NCI-H1417 treated with DMSO at 0.1 percent for 48 hours (cell line): ENCODE results near the gene FRY.

ENCODE experiments used
- DNase-seq: peaks from one replicate; lab custom pipeline; 2025; lab: John Stamatoyannopoulos, UW

Gene FRY

DNA sequence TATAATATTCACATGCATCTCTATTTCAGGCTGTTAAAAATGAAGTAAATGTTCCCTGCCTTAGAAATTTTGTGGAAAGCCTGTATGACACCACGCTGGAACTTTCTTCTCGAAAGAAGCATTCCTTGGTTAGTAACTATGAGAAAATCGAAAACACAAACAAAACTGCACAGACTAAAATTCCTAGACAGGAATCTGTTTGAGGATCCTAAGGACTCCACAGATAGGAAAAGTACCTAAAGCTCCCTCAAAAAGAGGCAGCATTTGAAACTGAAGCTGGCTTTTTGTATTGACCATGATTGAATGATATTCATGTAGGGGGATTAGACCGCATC lies 103.4 kb downstream of the FRY start:
- no peak for DNase-seq

DNA sequence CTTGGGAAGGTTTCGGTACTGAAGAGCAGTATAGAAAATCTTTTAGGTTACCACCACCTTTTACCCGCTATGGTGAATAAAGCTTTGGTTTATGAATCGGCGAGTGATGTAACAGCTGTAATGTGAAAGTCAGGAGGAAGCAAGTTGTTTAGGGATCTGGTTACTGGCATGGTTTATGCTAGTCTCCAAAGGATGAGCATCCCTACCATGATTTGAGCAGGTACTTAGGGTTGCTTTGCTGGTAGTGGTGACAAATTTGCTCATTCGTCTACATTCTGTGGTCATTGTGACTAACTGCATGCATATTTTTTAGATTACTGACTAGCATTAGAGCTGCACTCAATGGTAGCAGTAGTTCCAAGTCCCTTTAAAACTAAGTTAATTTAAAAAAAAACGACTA lies 104.1 kb downstream of the FRY start:
- DNase-seq, result no peak

DNA sequence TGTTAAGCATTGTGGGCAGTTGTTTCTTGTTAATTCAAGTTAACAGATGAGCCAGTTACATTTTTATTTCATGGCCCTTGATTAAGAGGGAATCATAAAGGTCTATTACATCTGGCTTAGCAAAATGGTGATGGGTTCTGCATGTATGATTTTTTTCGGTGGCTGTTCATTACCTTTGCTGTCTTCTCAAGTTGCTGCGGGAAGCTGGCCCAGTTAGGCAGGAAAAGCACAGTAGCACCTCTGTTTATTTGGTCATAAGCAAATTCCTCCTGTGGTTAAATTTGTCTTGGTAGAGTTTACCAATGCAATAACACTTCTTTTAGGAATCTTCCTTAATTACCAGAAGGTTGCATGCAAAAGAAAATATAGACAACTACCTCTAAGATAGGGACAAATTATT lies 104.5 kb downstream of the FRY start:
- no peak for DNase-seq

DNA sequence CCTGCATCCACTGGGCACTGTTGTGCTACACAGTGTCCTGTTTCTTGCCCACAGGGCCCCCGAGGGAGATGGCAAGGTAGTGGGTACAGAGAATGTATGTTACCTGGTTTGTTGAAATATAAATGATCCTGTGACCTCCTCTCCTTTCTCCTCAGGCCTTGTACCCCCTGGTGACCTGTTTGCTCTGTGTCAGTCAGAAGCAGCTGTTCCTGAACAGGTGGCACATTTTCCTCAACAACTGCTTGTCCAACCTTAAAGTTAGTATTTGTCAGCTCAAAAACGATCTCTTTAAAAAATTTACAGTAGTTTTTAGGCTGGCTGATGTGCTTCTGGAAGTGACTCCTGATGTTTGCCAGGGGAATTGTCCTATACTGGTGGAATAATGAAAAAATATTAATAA lies 105.1 kb downstream of the FRY start:
- no peak for DNase-seq

DNA sequence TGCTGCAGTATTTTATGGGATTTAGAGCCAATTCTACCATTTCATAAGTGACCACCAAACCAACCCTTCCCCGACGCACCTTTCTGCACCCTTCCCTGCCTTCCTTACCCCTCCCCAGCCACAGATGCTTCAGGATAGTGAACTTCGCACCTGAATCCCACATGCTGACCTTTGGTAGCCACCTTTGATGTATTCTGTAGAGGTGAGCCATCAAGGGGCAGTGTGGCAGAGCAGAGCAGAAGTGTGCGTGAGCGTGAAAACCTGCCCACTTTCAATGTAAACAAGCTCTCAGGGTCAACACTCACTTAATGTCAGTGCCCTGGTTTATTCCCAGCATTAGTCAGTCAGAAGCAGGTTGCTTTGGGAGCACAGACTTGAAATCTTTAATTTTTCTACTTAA lies 107.7 kb downstream of the FRY start:
- DNase-seq, result no peak

DNA sequence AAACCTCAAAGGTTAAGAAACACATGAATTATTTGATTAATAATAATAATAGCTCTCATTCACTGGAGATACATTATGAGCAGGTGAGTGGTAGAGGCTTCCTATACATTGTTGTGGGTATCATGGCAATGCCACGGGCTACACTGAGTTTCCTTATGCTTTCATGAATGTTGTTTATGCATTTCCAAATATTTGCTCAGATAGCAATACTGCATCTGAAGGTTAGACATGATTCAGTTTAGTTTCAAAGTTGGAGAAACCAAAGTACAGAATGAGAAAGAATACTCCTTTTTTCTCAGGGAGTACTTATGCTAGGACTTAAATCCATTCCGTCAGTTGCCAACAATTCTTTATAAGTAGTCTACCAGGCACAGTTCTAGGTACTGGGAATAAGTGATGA lies 108.5 kb downstream of the FRY start:
- no peak for DNase-seq

DNA sequence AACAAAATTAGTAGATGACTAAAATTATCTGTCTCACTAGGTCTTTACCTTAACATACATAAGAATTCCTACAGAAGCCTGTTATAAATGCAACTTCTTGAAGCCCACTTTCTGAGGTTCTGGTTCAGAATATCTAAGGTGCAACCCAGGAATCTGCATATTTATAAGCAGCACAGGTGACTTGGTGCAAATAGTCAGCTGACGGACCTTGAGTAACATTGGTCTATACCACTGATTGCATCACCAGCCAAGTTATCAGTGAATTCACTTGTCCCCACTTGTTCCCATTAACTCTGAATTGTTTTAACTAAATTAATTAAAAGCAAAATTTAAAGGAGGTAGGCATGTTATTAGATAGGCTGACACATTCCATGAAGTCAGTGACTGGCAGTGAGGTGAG lies 109.9 kb downstream of the FRY start:
- no peak for DNase-seq

DNA sequence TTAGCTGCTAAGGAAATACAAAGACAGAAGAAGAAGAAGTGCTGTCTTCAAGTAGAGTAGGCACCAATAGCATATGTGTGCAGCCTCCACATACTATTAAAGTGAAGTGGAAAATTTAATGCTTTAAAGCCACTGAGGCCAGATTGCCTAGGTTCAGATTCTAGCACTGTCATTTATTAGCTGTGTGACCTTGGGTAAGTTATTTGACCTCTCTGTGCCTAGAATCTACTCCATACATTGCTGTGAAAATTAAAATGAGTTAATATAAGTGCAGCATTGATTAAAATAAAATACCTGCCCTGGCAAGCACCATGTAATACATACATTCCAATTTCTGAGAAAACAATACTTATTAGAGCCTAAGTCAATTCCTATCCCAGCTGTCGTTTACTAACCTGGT lies 110.5 kb downstream of the FRY start:
- no peak for DNase-seq

DNA sequence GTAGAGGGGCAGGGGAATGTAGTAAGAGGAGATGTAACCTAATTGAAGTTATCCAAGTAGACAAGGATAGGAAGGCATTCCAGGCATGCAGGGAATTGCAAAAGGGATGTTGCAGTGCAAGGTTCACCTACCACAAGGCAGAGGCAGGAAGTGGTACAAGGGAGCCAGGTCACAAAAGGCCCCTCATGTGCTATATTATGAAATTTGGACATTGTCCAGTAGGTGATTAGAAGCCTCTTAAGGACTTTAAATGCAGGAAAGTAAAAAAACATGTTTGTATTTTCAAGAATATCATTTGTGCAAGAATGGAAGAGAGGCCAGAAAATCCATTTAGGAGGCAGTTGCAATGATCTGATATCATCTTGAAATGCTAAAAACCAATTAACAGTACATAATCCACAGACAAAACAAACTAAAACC lies 111.4 kb downstream of the FRY start:
- DNase-seq, result no peak

DNA sequence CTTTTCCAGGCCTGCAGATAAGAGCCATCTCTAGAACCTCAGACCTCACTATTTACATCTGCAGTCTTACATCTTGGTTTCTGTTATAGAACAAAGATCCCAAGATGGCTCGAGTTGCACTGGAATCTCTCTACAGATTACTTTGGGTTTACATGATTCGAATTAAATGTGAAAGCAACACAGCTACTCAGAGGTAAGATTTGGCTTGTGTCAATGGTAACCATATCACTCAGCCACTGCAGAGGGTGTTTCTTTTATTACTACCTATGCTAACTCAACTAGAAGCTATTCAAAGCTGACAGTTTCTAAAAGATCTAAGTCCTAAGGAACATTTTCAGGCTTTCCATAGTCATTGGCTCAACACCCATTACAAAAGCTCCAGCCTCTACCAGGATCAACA lies 115.6 kb downstream of the FRY start:
- no peak for DNase-seq

DNA sequence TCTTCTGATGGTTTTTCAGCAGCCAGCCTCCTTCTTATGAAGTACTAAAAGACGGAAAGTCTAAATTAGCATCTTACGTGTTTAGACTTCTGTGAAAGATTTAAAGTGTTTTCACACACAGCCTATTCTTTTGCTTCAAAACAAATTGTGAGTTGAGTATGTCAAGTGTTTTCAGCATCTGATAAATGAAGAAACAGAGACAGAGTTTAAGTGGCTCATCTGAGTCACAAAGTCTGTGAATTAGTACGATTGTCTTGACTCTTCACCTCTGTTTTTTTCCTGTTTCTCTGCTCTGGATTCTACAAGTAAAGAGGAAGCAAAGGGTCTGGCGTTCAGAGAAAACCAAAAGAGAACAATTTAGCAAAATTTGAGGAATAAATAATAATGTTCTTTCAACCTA lies 116.4 kb downstream of the FRY start:
- DNase-seq, result no peak

DNA sequence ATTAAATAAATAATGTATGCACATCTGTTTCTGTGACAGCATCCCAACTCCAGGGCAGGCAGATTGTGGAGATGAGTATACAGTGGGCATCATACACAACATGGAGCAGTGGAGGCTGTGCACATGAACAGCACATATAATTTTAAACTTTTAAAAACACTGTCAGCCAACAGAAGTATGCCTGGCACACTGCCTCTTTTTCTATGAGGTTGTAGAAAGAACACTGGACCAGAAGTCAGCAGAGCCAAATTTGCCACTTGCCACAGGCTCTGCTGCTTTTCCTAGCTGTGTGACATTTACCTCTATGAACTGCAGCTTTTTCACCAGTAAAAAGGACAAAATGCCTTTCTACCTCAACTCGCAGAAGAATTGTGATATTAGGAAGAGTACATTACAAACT lies 118.7 kb downstream of the FRY start:
- DNase-seq, result no peak

DNA sequence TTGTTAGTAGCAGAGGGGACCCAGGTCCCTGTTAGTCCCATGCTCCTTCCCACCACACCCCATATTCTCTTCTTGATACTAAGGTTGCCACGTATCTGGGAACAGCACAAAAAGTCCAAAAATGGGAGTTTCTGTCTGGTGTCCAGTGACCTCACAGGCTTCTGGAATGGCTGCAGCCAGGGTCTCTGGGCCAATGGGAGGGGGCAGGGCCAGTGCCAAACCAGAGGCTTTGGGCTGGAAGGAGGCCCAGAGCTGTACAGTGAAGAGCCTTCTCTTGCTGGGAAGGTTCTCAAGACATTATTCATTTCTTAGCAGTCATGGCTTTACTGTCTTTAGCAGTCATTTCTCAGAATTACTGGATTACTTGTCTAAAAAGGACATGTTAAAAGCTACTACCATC lies 119.2 kb downstream of the FRY start:
- DNase-seq, result no peak

DNA sequence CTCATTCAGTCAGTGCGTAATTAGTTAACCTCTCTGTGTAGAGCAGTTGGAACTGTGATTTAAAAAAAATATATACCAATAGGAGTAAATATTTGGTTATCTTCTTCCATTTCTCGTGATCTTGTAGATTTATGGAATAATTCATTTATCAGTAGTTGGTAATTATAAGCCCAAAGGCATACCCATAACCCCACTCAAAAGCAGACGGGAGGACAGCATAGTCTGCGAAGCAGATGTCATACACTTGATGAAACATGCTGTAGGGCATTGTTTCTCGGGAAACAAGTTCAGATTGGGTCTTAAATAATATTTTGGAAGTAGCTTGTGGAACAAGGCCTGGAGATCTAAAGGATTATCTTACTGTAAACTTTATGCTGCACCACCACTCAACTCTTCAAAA lies 119.7 kb downstream of the FRY start:
- DNase-seq, result no peak

DNA sequence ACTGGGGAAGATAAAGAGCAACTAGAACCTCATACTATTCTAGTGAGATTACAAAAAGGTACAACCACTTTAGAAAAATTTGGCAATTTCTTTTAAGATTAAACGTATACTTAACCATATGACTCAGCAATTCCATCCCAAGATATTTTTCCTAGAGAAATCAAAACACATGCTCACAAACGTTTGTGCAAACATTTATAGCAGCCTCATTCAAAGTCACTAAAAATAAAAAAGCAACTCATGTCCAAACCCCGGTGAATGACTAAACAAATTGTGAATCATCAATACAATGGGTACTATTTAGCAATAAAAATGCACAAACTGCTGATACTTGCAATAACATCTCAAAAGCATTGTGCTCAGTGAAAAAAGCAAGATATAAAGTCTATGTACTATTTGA lies 121.5 kb downstream of the FRY start:
- DNase-seq, result no peak

DNA sequence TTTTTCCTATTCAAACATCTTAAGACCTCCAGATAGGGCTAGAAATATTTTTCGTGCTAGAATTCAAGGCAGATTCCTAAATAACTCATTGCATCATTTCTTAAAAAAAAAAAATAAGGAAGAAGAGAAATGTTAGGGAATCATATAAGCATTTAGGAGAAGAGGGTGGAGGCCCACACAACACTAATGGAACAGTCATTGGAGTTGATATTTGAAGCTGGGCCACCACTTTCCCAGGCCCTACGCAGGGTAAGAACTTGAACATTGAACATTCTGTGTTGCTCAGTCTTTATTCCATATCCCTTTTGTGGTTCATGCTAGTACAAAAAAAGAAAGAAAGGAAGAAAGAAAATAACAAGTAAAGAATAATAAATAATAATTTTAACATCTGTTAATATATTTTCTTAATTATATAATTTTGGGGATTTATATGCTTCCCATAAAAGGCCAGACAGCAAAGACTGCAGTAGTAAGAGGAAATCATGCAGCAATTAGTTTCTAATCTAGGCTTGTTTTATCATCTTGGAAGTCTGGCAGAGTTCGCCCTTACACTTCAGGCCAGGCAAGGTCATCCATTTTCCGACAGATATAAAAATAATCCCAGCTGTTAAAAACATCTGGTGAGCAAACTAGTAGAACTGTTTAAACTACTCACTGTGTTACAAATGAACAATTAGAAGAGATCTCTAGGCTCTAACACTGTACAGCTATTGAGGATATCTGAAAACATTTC lies 127.7 kb downstream of the FRY start:
- no peak for DNase-seq

DNA sequence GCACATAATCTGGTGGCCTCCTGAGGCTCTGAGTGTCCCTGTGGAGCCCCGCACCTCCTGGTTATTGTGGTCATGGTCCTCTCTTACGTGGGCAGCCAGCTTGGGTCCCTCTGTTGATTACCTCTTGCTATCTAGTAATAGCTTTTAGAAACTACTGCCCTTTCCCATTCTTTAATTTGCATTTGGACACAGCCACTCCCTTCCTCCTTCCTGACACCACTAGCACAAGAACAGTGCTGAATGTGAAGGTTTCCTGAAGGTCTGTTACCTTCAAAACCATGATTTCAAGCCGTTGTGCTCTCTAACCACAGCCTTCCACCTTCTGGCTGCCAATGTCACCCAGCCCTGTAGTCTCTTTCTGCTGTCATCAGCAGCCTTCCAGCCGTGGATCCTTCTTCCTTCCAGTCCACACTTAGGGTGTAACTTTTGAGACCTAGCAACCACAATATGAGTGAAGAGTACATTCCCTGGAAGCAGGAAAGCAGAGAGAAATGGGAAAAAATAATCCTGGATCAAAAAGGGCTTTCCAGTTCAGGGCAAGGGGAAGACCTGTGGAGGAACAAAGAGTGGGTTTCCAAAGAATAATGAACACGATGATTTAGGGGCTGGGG lies 130.9 kb downstream of the FRY start:
- DNase-seq, result no peak

DNA sequence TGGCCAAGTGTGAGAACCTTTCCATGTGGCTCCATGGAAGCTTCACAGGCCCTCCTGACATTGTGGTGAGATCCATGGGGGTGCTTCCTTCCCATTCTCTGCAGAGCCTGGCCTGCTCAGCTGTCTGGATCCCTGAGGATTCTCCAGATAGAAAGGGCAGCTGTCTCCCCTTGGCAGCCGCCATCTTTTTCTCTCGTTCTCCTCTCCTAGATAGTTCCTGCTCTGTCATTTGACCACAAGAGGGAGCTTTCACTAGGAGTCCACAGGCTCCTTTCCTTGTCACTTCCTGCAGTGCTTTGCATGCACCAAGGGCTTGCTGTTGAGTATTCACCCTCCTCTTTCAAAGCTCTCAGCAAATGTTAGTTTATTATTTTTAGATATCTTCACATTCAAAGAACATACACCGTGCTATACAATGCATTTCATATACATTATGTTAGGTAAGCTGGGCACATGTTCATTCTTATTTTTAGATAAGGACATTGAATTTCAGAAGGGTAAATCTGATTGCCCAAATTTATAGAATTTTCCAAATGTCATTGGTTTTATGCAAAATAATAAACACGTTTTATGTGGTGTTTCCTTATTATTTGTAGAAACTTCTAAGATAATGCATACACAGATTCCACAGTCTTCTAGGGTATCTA lies 133.2 kb downstream of the FRY start:
- DNase-seq, result no peak

DNA sequence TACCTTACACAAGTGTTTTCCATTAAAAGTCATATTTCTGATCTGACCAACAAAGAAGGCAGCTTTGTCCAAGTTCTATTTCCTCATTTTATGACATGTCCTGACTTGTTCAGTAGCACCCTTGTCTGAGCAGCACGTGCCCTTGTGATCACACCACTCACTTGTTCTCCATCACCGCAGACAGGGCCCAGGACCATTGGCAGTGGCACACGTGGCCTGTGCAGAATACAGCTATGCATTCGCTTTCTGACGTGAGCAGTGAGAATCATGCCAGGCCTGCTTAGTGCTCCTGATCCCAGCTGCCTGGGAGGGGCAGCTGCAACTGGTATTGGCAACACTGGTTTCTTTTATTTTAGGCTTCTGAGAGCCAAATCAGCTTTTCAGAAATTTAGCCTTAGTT lies 134.2 kb downstream of the FRY start:
- DNase-seq, result no peak

DNA sequence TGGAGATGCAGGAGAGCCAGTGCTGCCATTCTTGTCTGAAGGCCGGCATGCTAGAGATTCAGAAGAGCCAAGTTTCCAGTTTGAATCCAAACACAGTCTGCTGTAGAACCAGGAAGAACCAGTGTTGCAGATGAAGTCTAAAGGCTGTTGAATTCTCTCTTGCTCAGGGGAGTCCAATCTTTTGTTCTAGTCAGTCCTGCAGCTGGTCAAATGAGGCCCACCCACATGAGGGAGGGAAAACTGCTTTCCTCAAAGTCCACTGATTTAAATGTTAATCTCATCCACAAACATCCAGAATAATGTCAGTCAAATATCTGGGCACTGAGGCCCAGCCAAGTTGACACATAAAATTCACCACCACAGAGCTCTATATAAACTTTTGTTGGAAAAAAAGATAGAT lies 136.6 kb downstream of the FRY start:
- DNase-seq, result no peak

DNA sequence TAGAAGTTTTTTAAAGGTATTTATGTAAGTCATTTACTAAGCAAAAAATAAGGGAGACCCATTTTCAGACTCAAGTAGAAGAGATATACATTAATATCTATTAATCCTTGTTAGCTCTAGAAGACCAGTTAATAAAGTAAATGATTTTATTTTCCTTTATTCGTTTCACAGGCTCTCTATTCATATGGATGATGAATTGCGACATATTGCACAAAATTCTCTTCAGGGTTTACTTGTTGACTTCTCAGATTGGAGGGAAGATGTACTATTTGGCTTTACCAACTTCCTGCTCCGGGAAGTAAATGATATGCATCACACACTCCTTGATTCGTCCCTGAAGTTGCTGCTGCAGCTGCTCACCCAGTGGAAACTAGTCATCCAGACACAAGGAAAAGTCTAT lies 139.3 kb downstream of the FRY start:
- no peak for DNase-seq

DNA sequence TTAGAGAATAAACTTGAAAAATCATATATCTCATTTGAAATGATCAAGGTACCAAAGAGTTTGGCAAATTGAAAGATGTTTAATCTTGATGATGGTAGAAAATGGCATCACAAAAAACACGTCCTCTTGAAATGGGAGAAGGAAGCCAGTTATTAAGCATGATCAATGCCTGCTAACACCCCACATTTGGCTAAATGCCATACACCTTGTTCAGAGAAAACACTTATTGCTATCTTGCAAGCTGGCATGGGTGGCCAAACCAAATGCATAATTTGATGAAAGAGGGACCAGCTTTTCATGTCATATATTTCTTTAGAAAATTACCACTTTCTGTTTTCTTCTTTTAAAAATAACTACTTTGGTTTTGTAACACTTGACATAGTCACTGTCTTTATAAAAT lies 142.3 kb downstream of the FRY start:
- DNase-seq, result no peak

DNA sequence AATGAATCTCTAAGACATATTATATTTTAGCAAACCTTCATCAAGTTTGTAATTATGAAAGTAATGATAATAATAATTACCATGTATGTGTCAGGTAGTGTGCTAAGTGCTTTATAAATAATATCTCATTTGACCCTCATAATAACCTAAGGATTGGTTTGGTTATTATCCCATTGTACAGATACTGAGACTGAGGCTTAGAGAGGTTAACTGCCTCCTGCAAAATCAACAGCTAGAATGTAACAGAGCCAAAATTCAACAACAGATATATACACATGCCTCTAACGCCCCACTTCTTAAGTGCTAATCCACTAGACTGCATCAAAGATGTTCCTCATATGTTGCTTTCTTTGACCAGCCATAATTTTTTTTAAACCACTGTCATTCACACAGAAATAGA lies 142.8 kb downstream of the FRY start:
- no peak for DNase-seq

DNA sequence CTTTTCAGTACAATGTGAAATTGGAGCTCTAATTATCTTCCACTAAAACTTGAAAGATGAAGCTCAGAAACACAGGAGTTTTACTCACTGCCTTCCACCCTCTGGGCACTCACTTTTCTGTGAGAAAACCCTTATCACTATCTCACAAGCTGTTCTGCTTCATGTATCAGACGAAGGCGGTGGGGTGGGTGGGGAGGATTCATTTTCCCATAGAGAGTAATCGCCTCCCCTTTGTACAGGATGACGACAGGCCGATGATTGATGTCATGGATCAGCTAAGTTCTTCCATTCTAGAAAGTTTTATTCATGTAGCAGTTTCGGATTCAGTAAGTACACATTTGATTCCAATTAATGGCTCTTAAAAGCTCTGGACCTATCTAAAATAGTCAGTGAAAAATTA lies 143.7 kb downstream of the FRY start:
- no peak for DNase-seq
